Ecto neural progenitor cell (in vitro differentiated cells): ENCODE data around the gene CD226.
"Not testable (repeated sequence)": the region's sequence is repeated elsewhere in the genome, so short reads cannot be mapped to it uniquely, and the experiment has no call there.

Experiments
- DNase-seq: peaks from one replicate; pipeline ENCODE4 v3.0.0-alpha.2; 2018; ENCODE audit warnings: low spot score

Gene CD226

DNA sequence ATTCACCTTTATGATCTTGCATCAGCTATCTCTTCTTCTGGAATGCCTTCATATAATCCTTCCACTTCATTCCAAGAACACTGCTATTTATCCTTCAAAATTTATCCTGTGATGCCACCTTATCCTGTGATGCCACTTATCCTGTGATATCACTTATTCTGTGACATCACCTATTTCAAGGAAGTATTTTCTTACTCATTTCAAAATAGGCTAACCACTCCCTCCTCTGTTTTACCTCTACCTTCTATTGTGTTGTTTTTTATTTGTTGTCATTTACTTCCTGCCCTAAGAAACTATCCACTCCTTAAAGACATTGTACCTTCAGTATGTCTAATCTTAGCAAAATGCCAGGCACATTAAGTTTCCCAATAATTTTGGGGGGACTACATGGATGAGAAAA, 38.8 kb downstream of the CD226 start:
- no peak for DNase-seq

DNA sequence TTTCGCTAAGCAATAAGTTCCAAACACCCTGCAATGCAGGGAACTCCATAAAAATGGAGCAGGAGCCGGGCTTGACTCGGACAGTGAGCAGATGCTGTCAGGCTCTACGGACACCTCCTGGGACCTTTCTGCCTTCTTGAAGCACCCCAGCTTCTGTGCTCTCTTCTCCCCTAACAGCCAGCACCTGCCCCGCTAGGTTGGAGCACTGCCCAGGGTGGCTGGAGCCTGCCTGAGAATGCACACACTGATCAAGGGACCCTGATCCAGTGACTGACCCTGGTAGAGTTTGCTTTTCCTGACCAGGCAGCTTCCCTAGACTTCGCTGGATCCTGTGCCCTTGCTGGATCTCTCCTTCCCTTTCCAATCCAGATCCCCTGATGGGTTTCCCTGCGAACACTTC, 40.9 kb downstream of the CD226 start:
- no peak for DNase-seq

DNA sequence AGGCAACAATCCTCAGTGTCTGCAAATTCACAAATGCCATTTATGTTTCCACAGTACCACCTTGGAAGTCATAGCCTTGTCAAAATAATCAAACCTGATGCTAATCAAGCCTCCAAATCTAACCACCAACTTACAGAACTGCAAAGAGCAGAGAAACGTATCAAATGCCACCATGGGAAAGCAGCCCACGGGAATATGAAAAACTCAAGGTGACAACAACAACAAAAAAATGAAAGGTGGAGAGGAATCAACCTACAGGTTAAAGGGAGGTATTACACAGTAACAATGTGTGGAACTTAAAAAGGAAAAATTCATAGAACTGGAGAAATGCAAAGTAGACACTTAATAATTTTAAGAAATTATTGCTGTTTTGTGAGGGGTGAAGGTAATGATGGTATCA, 46.7 kb downstream of the CD226 start:
- no peak for DNase-seq

DNA sequence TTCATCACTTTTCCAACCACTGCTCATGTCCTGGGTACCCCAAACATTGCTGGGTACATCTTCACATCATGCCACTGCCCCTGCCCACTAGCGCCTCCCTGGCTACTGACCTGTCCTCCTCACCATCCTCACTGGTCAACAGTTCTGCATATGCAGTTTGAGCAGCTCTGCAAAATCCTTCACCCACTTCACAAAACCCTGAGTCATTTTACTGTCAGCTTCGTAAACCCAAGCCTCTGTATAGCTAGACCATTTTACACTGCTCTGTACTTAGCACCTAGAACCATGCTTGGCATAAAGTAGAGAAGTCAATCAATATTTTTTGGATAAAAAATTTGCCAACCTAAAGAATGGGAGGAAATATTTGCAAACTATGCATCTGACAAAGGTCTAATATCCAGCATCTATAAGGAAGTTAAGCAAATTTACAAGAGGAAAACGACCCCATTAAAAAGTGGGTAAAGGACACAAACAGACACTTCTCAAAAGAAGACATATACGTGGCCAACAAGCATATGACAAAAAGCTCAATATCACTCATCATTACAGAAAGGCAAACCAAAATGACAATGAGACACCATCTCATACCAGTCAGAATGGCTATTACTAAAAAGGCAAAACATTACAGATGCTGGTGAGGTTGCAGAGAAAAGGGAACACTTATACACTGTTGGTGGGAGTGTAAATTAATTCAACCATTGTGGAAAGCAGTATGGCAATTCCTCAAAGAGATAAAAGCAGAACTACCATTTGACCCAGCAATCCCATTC, 48.3 kb downstream of the CD226 start:
- DNase-seq: not testable (repeated sequence)

DNA sequence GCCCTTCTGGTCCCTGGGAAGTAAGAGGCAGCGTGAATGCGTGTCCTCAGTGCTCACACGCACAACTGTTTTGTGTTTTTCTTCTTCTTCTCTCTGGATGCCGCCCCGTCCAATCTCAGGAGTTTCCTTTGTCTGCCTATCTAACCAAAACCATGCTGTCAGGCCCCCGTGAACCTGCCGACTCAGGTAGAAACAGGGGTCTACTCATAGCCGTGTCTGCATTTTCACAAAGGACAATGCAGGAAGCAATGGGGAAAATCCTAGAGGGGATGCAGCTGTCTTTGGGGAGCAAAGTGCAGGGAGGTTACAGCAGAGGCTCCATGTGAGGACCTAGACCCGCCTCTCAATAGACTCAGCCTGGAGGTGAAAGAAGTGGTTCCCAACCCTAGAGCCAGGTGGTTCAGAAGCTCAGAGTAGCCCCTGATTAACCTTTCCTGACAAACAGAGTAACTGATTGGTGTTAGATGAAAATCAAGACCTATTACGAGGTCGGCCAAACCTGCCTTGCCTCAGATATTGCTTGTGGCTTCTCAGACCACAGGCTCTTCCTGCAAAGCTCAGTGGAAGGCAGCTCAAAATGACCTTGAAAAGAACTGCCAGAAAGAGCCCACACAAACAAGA, 49.3 kb downstream of the CD226 start:
- no peak for DNase-seq

DNA sequence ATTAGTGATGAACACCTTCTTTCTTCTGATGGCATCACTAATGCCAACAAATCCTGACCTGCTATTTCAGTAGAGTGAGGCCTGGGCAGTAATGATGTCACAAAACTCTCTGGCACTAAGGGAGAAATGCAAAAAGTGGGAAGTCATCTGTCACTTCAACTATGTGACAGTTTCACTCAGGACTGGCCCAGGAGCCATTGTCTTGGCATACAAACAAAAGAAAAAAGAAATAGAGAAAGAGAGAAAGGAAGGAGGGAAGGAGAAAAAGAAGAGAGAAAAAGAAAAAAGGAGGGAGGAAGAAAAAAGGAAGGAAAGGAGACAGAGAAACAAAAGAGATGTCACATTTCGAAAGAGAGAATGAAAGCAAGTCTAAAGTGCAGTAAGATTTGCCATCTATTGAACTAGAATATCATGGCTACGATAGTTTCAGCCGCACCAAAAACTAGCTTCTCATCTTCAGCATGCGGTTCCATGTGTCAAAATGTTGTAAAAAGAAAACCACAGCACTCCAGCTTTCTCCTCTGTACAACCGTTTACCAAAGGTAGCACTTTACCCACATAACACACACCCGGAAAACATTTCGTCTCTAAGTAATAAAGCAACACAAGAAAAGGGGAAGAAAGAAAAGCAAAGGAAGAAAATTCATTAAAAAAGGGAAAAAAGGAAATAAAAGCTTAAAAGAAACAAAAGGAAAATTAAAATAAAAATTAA, 50.1 kb downstream of the CD226 start:
- DNase-seq: no peak

DNA sequence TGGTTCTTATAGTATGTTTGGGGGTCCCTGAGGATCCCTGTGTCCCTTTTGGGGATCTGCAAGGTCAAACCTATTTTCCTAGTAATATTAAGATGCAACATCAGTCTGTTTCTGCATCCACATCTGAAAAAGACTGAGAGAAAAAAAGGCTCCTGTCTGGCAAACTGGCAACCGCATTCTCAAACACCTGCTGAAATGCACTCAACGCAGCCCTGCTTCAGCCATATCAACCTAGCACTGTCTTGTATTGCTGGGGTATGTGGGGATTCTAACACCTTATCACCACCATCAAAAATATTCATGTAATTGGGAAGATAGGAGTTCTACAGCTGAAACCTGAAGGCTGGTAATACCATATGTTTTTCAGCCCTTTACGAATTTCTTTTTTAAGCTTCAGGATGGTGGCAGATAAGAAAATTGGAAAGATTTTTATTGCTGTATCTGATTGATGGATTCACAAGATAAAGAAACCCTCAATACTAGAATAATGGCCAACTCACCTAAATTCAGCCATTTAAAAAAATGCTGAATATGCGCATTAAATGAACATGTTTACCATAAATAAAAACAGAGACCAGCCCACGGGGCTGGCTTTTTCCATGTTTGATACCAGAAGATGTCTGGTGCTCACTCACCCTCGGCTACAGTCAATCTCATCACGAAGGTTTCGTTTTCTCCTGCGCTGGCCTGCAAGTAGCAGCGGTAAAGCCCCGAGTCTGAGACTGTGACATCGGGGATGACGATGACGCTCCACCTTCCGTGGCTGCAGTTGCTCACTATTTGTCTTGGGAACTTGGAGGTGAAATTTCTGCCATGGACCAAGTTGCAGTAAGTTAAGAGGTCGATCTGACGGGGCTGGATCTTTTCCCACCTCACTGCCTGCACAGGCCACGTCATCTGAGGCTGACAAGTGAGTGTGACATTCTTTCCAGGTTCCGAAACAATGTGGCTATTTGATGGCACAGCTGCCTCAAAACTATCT, 52.3 kb downstream of the CD226 start:
- no peak for DNase-seq

DNA sequence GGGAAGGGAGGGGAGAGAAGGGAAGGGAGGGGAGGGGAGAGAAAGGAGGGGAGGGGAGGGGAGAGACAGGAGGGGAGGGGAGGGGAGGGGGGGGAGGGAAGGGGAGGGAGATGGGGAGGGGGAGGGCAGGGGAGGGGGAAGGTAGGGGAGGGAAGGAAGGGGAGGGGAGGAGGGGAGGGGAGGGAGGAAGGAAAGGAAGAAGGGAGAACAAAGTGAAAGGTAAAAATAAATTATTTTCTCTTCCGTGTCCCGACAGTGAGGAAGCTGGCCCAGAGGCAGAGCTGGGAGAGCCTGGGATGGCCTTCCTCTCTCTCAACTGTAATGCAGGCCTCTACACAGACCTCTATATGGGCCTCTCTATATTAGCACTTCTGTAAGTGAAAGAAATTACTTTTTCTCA, 53.2 kb downstream of the CD226 start:
- no peak for DNase-seq

DNA sequence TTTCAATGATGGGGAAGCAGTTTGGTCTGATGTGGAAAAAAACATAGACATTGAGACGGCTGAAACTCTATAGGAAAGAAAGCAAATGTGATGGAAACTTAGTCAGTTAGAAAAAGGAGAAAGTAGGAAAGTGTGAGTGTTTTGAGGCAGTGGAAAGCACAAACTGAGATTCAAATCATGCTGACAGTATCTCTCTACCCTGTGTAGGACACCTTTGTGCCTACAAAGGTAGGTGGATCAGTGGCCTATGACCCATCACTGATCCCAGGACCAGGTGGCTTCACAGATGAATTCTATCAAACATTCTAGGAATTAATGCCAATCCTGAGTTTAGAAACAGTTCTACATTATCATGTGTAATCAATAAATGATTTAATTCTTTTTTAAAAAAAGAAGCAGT, 57.1 kb downstream of the CD226 start:
- DNase-seq: no peak

DNA sequence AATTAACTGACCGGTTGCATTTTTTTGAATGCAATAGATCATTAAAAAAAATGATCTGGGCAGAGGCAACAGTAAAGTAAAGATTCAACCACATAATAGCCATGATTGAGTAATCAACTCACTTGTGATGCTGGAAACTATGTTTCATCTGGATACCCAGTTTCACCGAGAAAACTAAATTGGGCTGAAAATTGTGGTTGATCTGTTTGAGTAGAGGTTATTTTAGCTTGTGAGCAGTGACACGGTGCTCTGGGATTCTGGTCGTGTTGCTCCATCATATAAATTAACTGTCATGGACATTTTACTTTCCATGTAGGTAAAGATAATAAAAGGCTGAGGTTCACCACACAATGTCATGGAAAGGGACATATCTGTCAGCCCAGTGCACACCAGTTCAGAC, 58.7 kb downstream of the CD226 start:
- no peak for DNase-seq

DNA sequence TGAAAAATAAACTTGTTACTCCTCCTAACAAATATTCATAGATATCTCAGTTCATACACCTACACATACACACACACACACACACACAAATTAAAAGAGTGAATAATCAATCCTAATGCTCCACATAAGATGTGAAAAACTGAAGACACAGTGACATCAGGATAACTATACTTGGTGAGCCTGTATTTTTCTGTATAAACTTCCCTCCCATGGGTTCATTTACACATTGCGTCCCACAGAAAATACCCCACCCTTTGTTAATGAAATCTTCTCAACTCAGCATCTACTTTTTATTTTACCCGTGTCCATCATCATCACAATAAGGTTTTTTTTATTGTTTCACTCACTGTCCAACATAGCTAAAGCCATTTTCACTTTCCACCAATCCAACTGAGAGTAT, 60.4 kb downstream of the CD226 start:
- no peak for DNase-seq

DNA sequence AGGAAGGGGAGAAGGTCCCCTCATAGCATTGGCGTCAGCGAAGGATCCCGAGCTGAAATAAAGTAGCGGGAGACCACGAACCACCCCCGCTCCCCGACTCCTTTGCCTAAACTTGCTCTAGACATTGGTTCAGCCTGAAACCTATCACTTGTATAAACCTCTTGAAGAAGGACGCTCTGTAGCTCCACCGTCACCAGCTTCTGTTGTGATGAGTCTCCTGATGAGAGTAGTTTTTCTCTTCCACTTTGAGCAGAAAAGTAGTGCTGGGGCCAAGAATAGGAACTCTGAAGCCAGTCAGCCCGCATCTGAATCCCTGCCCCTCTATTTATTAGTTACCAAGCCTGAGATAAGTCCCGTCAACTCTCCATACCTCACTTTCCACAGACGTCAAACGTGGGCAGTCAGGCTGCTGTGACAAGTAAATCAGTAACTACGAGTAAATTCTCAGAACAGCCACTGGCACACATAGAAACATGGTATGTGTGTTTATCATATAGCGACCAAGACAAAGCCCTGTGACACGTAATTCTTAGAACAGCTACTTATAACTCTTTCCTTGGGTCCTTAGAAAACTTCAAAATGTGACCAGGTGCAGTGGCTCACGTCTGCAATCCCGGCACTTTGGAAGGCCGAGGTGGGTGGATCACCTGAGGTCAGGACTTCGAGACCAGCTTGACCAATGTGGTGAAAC, 61.7 kb downstream of the CD226 start:
- no peak for DNase-seq

DNA sequence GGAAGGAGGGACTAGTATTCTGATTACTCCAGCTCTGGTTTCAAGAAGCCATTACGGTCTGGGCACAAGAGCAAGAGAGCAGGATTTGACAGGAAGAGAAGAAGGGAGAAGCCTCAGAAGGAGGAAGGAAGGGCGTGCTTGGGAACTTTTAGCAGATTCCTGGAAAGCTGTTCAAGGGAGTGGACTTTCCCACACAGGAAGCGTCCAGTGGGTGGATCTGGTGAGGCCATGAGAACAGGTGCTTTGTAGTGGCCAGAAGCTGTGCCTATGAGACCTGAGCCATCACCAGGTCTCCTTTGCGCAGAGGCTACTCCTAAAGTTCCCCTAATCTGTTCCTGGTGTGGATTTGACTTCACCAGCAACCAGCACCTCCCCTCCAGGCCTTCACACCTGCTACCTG, 62.3 kb downstream of the CD226 start:
- no peak for DNase-seq

DNA sequence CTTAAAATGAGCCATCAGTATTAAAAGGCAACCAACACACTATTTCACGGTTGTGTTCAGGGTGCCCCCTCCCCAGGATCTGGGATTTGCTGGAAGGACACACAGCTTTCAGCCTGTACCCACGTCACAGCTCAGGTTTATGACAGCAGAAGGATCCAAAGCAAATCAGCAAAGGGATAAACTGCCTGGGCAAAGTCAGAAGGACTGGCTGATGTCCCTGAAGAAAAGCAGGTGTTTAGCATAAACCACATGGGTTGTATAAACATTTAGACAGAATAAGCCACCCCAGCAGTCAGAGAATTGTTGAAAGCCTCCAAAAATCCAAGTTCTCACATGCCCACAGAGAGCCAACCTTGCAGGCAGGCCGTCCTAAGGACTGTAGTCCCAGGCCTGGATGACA, 63.9 kb downstream of the CD226 start:
- DNase-seq: no peak

DNA sequence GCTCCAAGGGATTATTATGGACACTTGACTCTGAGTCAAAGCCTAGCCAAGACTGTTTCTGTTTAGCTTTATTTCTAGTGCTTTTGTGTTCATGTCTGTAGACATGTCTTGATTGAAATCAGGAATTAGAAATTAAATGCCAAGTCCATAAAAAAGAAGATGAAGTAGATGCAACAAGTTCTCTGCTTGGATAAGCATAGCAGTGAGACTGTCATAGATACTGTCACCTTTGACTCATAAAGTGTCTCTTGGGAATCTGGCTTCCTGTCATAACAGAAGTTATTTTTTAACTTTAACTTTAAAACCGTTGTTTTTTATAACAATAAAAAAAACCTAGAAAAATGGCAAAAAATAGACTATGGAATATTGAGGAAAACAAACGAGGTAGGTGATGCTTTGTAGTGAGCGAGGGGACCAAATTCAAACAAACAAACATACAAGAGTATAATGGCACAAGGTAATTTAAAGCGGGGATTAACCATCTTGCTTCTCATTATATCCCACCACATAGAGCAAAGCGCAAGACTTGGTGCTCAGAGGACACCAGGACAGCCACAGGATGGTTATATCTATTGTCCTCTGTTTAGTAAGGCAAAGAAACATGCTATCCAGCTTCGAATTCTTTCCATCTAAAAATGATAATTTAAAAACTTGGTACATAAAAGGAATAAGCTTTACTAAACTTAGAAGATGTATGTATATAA, 64.6 kb downstream of the CD226 start:
- no peak for DNase-seq

DNA sequence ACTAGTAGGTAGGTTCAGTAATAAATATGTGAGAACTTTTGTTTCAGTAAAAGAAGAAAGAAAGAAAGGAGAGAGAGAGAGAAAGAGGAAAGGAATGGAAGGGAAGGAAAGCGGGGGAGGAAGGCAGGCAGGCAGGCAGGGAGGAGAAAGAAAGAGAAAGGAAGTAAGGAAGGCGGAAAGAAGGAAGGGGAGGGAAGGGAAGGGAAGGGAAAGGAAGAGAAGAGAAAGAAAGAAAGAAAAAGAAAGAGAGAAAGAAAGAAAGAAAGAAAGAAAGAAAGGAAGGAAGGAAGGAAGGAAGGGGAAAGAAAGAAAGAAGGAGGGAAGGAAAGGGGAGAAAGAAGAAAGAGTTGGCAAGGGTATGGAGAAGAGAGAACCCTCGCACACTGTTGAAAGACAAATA, 67.6 kb downstream of the CD226 start:
- DNase-seq: no peak

DNA sequence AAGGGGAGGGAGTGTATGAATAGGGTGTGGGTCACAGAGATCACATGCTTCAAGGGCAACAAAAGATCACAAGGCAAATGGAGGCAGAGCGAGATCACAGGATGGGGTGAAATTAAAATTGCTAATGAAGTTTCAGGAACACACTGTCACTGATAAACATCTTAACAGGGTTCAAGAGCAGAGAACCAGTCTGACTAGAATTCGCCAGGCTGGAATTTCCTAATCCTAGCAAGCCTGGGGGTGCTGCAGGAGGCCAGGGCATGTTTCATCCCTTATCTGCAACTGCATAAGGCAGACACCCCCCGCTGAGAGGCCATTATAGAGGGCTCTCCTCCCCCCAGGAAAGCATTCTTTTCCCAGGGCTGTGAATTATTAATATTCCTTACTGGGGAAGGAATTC, 68.6 kb downstream of the CD226 start:
- not testable (repeated sequence) for DNase-seq

DNA sequence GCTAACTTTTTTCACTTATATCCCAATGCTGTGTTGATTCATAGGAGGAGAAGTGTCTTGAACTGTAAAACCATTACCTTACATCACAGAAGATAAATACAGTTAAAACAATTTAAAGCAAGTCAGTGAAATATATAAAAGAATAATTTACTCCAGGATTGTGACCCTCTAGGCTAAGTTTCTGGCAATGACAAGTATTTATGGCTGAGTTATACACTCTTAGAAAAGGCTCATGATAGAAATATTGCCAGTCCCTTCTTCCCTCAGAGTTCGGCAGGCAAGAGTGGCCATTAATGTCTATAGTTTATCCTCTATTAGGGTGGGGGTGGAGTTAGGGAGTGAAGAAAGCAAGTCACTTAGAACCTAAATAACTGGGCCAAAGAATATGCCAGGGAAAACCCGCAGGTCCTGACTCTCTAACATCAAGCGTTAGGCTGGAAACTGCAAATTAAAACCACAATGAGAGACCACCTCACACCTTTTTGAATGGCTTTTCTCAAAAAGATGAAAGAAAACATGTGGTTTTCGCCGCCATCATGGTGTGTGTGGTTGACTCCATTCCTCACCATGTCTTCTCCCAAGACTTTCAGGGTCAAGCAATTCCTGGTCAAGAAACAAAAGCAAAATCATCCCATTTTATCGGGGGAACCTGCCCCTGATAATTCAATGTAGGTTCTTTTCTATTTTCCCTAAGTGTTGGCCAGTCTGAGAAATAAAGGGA, 69.3 kb downstream of the CD226 start:
- no peak for DNase-seq

DNA sequence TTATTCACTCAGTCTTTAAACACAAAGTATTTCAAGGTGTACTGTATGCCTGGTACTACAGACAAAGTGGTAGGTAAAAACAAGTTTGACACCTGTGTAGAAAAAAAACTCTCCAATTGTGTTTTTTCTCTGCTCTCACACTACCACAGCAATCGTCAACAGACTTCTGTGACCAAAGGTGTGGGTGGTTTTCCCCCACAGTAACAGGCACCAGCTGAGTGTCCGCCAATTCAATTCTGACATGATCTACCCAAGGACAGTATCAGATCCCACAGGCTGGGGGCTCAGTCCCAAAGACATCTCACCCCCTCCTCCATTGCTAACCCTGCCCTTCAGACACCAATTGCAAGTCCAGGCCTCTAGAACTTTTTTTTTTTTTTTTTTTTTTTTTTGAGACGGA, 71.2 kb downstream of the CD226 start:
- no peak for DNase-seq

DNA sequence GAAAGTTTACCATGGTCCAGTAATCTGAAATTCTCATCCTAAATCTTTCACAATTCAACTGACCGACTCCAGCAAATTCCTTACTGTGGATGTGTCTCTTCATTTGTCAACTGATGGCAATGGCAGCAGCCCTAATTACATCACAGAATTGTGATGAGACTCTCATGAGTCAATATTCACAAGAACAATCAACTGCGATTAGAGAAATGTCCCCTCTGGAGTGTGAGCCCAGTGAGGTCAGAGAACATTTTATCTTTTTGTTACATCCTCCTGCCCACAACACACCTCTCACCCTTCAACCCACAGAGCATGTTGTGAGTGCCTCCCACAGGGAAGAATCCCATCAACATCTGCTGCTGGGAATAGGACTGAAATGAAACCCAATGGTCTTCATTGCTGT, 73.6 kb downstream of the CD226 start:
- no peak for DNase-seq
